Ectodermal cell (in vitro differentiated cells): Measurements from ENCODE around the gene N4BP3.

ENCODE experiments used
- H3K27ac ChIP-seq: 2 replicates; pipeline ENCODE4 v1.7.0; 2013; ENCODE audit warnings: mild to moderate bottlenecking, low read depth, low read length; ENCODE audit not compliant: insufficient read depth, poor library complexity, severe bottlenecking
- H3K27me3 ChIP-seq: 2 replicates; pipeline ENCODE4 v1.7.0; 2013; ENCODE audit warnings: mild to moderate bottlenecking, low read length; ENCODE audit not compliant: insufficient read depth, control insufficient read depth, poor library complexity, severe bottlenecking
- H3K36me3 ChIP-seq: one replicate; pipeline ENCODE4 v1.7.0; 2013; ENCODE audit warnings: low read length; ENCODE audit not compliant: control insufficient read depth, insufficient read depth
- H3K4me1 ChIP-seq: one replicate; pipeline ENCODE4 v1.7.0; 2013; ENCODE audit warnings: low read length; ENCODE audit not compliant: control insufficient read depth, insufficient read depth
- H3K4me3 ChIP-seq: 2 replicates; pipeline ENCODE4 v1.7.0; 2013; ENCODE audit warnings: low read depth, low read length, control low read depth; ENCODE audit not compliant: insufficient read depth
- H3K9me3 ChIP-seq: 2 replicates; pipeline ENCODE4 v1.7.0; 2013; ENCODE audit warnings: mild to moderate bottlenecking, low read length, moderate library complexity; ENCODE audit not compliant: control insufficient read depth
- WGBS, 2 experiments: methylation state at CpG; one replicate each; pipeline ENCODE4 v1.1.7; 2013; ENCODE audit warnings: missing lambda C conversion rate in 2 of 2; 5-methylcytosine and 5-hydroxymethylcytosine counted together

N4BP3 gene

GRCh38 chr5:178094345-178094744 lies 19.0 kb upstream of the N4BP3 start:
- 94% methylated on average over 9 of the region's 9 CpGs for WGBS, 2 experiments
- H3K27me3 ChIP-seq = no peaks in the 10 kb centered on the region
- no peaks in the 10 kb centered on the region for H3K9me3 ChIP-seq
- H3K36me3 ChIP-seq = no peaks in the 10 kb centered on the region
- H3K27ac ChIP-seq = no peak overlapping the region
- H3K4me1 ChIP-seq = no peaks in the 10 kb centered on the region
- no peak overlapping the region for H3K4me3 ChIP-seq

- no peaks in the 10 kb centered on the region for H3K4me1 ChIP-seq
Observed at GRCh38 chr5:178098685-178099084, 14.6 kb upstream of the N4BP3 start.

GRCh38 chr5:178103612-178104011 lies 9.7 kb upstream of the N4BP3 start:
- 91% methylated on average over 12 of the region's 12 CpGs for WGBS, 2 experiments
- Histone ChIP-seq H3K27ac (no peak overlapping the region), H3K36me3 (no peaks in the 10 kb centered on the region), H3K4me1 (peaks cover 10% of the 10 kb centered on the region), H3K27me3 (no peaks in the 10 kb centered on the region), H3K9me3 (no peaks in the 10 kb centered on the region), H3K4me3 (no peak overlapping the region)

More at GRCh38 chr5:178098685-178099084, 14.6 kb upstream of the N4BP3 start:
- Histone ChIP-seq H3K27me3 (no peaks in the 10 kb centered on the region), H3K4me3 (no peak overlapping the region), H3K36me3 (no peaks in the 10 kb centered on the region), H3K27ac (no peak overlapping the region), H3K9me3 (no peaks in the 10 kb centered on the region)
- WGBS, 2 experiments = 90 to 93% methylated on average over 4 to 5 of the region's 7 CpGs

- WGBS, 2 experiments = 88 to 95% methylated on average over 5 of the region's 5 CpGs
- no peaks in the 10 kb centered on the region for H3K36me3 ChIP-seq
- H3K4me1 ChIP-seq = peaks cover 14% of the 10 kb centered on the region
- H3K27ac ChIP-seq = no peak overlapping the region
- H3K4me3 ChIP-seq = no peak overlapping the region
- H3K27me3 ChIP-seq = no peaks in the 10 kb centered on the region
- H3K9me3 ChIP-seq = no peaks in the 10 kb centered on the region
Observed at GRCh38 chr5:178104492-178104891, 8.8 kb upstream of the N4BP3 start.

- Histone ChIP-seq H3K4me3 (no peak overlapping the region), H3K36me3 (no peaks in the 10 kb centered on the region), H3K27me3 (no peaks in the 10 kb centered on the region), H3K4me1 (peaks cover 14% of the 10 kb centered on the region), H3K27ac (no peak overlapping the region), H3K9me3 (no peaks in the 10 kb centered on the region)
- WGBS, 2 experiments = 69 to 73% methylated on average over 4 of the region's 4 CpGs
Observed at GRCh38 chr5:178106086-178106485, 7.2 kb upstream of the N4BP3 start.

- H3K27ac ChIP-seq = no peak overlapping the region
- H3K36me3 ChIP-seq = no peaks in the 10 kb centered on the region
- 95% methylated on average over 13 of the region's 13 CpGs for WGBS, 2 experiments
- H3K9me3 ChIP-seq = no peaks in the 10 kb centered on the region
- no peak overlapping the region for H3K4me3 ChIP-seq
- H3K4me1 ChIP-seq = peaks cover 14% of the 10 kb centered on the region
- H3K27me3 ChIP-seq = no peaks in the 10 kb centered on the region
Observed at GRCh38 chr5:178106556-178107239, 6.6 kb upstream of the N4BP3 start.

GRCh38 chr5:178107756-178108310 lies 5.5 kb upstream of the N4BP3 start:
- H3K4me3 ChIP-seq = no peak overlapping the region
- no peaks in the 10 kb centered on the region for H3K9me3 ChIP-seq
- no peak overlapping the region for H3K27ac ChIP-seq
- WGBS, 2 experiments = 43 to 49% methylated on average over 5 of the region's 5 CpGs
- H3K36me3 ChIP-seq = no peaks in the 10 kb centered on the region
- H3K4me1 ChIP-seq = peaks cover 14% of the 10 kb centered on the region
- H3K27me3 ChIP-seq = peaks cover 4% of the 10 kb centered on the region

- peaks cover 14% of the 10 kb centered on the region for H3K4me1 ChIP-seq
- H3K36me3 ChIP-seq = no peaks in the 10 kb centered on the region
- no peaks in the 10 kb centered on the region for H3K9me3 ChIP-seq
- peaks cover 4% of the 10 kb centered on the region for H3K27me3 ChIP-seq
- WGBS, 2 experiments = 84 to 87% methylated on average over 7 of the region's 7 CpGs
- H3K27ac ChIP-seq = no peak overlapping the region
- no peak overlapping the region for H3K4me3 ChIP-seq
Observed at GRCh38 chr5:178108446-178108845, 4.9 kb upstream of the N4BP3 start.

GRCh38 chr5:178108966-178109365 lies 4.4 kb upstream of the N4BP3 start:
- Histone ChIP-seq H3K9me3 (no peaks in the 10 kb centered on the region), H3K4me3 (no peak overlapping the region), H3K27me3 (peaks cover 4% of the 10 kb centered on the region), H3K4me1 (peaks cover 14% of the 10 kb centered on the region), H3K27ac (no peak overlapping the region), H3K36me3 (no peaks in the 10 kb centered on the region)

- Histone ChIP-seq H3K9me3 (no peaks in the 10 kb centered on the region), H3K4me3 (no peak overlapping the region), H3K4me1 (peaks cover 14% of the 10 kb centered on the region), H3K27ac (no peak overlapping the region), H3K36me3 (no peaks in the 10 kb centered on the region), H3K27me3 (peaks cover 4% of the 10 kb centered on the region)
- 92 to 94% methylated on average over 9 of the region's 9 CpGs for WGBS, 2 experiments
Observed at GRCh38 chr5:178110511-178110910, 2.8 kb upstream of the N4BP3 start.
